ENCODE measurements around the gene SPRED2. TPM values are rescaled to one million over a fixed set of nuclear protein-coding genes. Genes with fewer than 3 reads are reported as not detected.
A peak's percentile ranks its signal among the peaks of the same experiment; 100 is the strongest.

SPRED2 gene, protein sequence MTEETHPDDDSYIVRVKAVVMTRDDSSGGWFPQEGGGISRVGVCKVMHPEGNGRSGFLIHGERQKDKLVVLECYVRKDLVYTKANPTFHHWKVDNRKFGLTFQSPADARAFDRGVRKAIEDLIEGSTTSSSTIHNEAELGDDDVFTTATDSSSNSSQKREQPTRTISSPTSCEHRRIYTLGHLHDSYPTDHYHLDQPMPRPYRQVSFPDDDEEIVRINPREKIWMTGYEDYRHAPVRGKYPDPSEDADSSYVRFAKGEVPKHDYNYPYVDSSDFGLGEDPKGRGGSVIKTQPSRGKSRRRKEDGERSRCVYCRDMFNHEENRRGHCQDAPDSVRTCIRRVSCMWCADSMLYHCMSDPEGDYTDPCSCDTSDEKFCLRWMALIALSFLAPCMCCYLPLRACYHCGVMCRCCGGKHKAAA
- total RNA-seq (2022) (28.9 and 33.3 TPM in 2 replicates), Bru-seq, nascent RNA (percentile 84 among the genes with signal in this experiment), BruChase-seq, experiment 1, labeled RNA remaining after a 6-hour chase (percentile 70 among the genes with signal in this experiment), BruChase-seq, experiment 2, labeled RNA remaining after a 2-hour chase (percentile 69 among the genes with signal in this experiment)
- long read RNA-seq, full-length matches to known transcripts: 4 of 14 reads
- long read RNA-seq, partial matches to known transcripts: 1 of 14 reads
- long read RNA-seq, other reads (novel, unspliced or antisense): 9 of 14 reads

DNA sequence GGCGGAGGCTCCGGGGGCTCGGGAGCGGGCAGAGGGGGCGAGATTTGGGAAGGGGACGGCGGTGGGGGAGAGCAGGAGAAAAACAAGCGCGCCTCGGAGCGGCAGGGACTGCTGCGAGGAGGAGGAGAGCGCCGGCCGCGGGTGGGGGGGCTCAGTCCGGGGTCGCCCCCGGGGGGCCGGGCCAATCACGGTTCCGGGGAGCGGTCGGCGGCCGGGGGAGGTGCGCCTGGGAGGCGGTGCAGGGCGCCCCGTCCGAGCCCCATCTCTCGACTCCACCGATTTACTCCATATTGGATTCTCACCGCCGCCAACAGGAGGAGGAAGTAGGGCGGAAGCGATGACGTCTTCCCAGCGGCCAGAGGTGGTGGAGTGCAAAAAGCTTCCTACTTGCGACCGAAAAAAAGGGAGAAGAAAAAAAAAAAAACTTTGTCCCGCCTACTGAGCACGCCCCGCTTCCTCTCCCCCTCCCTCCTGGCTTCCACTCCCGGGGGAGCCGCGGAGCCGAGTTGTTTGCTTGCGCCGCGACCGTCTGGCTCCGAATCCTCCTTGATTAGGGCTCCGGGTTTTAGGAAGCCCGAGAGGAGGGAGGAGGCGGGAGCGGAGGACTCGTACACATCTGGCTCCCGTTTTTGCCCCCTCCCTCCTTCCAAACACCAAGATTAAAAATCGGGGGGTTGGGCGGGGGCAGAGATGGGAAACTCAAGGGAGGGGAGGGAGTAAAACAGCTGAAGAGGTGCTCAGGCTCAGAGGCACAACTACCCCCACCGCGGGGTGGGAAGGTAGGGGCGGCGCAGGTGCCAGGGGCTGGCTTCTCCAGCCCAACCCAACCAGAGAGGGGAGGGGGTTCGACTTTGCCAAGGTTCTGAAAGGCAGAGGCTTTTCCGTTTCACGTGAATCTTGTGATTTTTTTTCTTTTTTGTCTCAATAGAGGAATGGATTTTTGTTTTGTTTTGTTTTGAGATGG lies at the start of gene SPRED2:
TSS of gene SPRED2 (minus strand) at position 373 of the 964 bp plus-strand sequence. CDS start 612 bp downstream, outside the sequence.
- CTCF ChIA-PET: interaction anchor here (0.6 to 2.0 kb wide), 5 partner anchors 19 to 167 kb away, joined by 3 to 4 read pairs (median 3); no protein-coding TSS in a partner anchor
- Mint-ChIP-seq H3K4me1 (ENCODE audit: low read depth, unreplicated experiment) (peaks cover 11% of the 10 kb centered on the region), H3K9me3 (ENCODE audit: low read depth, unreplicated experiment) (no peaks in the 10 kb centered on the region), H3K36me3 (ENCODE audit: insufficient read depth, unreplicated experiment) (peaks cover 62% of the 10 kb centered on the region), H3K27me3 (ENCODE audit: unreplicated experiment) (no peaks in the 10 kb centered on the region), H3K27ac (ENCODE audit: unreplicated experiment) (peak within 1 kb of the TSS; percentile 94), H3K4me3 (ENCODE audit: low read depth, unreplicated experiment) (peak within 1 kb of the TSS; percentile 94)
- TF ChIP-seq, protein P1, sequence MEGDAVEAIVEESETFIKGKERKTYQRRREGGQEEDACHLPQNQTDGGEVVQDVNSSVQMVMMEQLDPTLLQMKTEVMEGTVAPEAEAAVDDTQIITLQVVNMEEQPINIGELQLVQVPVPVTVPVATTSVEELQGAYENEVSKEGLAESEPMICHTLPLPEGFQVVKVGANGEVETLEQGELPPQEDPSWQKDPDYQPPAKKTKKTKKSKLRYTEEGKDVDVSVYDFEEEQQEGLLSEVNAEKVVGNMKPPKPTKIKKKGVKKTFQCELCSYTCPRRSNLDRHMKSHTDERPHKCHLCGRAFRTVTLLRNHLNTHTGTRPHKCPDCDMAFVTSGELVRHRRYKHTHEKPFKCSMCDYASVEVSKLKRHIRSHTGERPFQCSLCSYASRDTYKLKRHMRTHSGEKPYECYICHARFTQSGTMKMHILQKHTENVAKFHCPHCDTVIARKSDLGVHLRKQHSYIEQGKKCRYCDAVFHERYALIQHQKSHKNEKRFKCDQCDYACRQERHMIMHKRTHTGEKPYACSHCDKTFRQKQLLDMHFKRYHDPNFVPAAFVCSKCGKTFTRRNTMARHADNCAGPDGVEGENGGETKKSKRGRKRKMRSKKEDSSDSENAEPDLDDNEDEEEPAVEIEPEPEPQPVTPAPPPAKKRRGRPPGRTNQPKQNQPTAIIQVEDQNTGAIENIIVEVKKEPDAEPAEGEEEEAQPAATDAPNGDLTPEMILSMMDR (IDR thresholded peaks at IDR 0.05; ENCODE audit: unreplicated experiment): no peak
- DNase-seq: peak; percentile 87
- BruUV-seq (replicated peaks): no TSS peak
- intact Hi-C loops (cut with micrococcal nuclease; ENCODE audit: unreplicated experiment): no loop called here

DNA sequence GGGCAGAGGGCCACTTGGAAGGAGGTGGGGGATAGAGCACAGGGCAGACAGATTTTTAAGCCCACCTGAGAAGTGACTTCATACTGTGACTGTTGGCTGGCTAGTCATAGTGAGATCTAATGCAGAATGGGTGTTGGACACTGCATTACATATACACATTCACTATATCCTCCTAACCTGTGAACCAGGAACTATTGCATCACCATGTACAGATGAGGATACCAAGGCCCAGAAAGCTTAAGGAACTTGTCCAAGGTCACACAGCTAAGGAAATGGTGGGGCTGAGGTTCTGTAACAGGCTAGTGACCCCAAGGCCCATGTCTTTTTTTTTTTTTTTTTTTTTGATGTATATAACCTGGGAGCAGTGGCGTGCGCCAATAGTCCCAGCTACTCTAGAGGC lies 49.6 kb upstream of the SPRED2 start:
- Mint-ChIP-seq H3K36me3 (ENCODE audit: insufficient read depth, unreplicated experiment) (no peaks in the 10 kb centered on the region), H3K4me1 (ENCODE audit: low read depth, unreplicated experiment) (no peaks in the 10 kb centered on the region), H3K9me3 (ENCODE audit: low read depth, unreplicated experiment) (peaks cover 3% of the 10 kb centered on the region), H3K27ac (ENCODE audit: unreplicated experiment) (no peak overlapping the region), H3K27me3 (ENCODE audit: unreplicated experiment) (no peaks in the 10 kb centered on the region), H3K4me3 (ENCODE audit: low read depth, unreplicated experiment) (no peak overlapping the region)
- no peak for DNase-seq
- TF ChIP-seq, protein P1 (IDR thresholded peaks at IDR 0.05; ENCODE audit: unreplicated experiment): no peak
- CTCF ChIA-PET: interaction anchor here (0.7 kb wide), 1 partner anchor 1733 kb away, joined by 5 read pairs; no protein-coding TSS in a partner anchor
- no TSS peak for BruUV-seq (replicated peaks)
- intact Hi-C loops (cut with micrococcal nuclease; ENCODE audit: unreplicated experiment): no loop called here

DNA sequence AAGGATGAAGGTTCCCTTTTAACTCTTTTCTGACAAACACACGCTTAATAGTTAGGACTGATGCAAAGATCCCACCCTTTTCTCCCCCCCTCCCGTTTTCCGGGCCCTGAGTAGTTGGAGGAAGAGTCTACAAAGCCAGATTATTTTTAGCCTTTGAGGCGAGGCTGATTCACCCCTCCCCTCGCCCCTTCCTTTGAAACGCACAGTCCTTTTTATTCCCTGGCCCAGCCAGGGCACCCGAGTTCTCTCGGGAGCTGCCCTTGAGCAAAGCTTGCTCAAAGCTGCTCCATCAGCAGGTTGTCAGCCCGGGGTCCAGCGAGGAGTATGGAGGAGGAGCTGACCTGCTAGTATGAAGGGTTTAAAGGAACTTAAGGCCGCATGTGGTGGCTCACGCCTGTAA lies 47.1 kb upstream of the SPRED2 start:
- peaks cover 9% of the 10 kb centered on the region for H3K9me3 Mint-ChIP-seq (ENCODE audit: low read depth, unreplicated experiment)
- no peak overlapping the region for H3K27ac Mint-ChIP-seq (ENCODE audit: unreplicated experiment)
- CTCF ChIA-PET: no interaction called here
- H3K27me3 Mint-ChIP-seq (ENCODE audit: unreplicated experiment): no peaks in the 10 kb centered on the region
- no peak overlapping the region for H3K4me3 Mint-ChIP-seq (ENCODE audit: low read depth, unreplicated experiment)
- intact Hi-C loops (cut with micrococcal nuclease; ENCODE audit: unreplicated experiment): no loop called here
- no TSS peak for BruUV-seq (replicated peaks)
- no peaks in the 10 kb centered on the region for H3K4me1 Mint-ChIP-seq (ENCODE audit: low read depth, unreplicated experiment)
- no peak for DNase-seq
- TF ChIP-seq, protein P1 (IDR thresholded peaks at IDR 0.05; ENCODE audit: unreplicated experiment): no peak
- no peaks in the 10 kb centered on the region for H3K36me3 Mint-ChIP-seq (ENCODE audit: insufficient read depth, unreplicated experiment)
